NCI-H1105 treated with DMSO at 0.1 percent for 48 hours (cell line): Measurements from ENCODE around the gene SLC17A2.
A peak's percentile ranks its signal among the peaks of the same experiment; 100 is the strongest.

Experiments used
- DNase-seq: peaks from one replicate; lab custom pipeline; 2025; lab: John Stamatoyannopoulos, UW

The SLC17A2 gene

GRCh38 chr6:25930532-25931410 is at the start of gene SLC17A2:
Gene SLC17A2, minus strand, starts transcription at chr6:25930691. Its CDS starts 4,895 bp downstream, at chr6:25925796.
- no peak for DNase-seq

GRCh38 chr6:25975923-25976560 is 45.6 kb upstream of the SLC17A2 start:
- DNase-seq = no peak

GRCh38 chr6:25973923-25974555 is 43.5 kb upstream of the SLC17A2 start:
- no peak for DNase-seq

GRCh38 chr6:25972902-25973301 is 42.4 kb upstream of the SLC17A2 start:
- no peak for DNase-seq

GRCh38 chr6:25972128-25972527 is 41.6 kb upstream of the SLC17A2 start:
- DNase-seq = no peak

- no peak for DNase-seq
Observed at GRCh38 chr6:25971187-25971821, 40.8 kb upstream of the SLC17A2 start.

GRCh38 chr6:25968769-25969168 is 38.3 kb upstream of the SLC17A2 start:
- DNase-seq = no peak

- no peak for DNase-seq
Observed at GRCh38 chr6:25966711-25967110, 36.2 kb upstream of the SLC17A2 start.

- no peak for DNase-seq
Observed at GRCh38 chr6:25965058-25965457, 34.6 kb upstream of the SLC17A2 start.

- DNase-seq = peak; percentile 42
Observed at GRCh38 chr6:25963426-25964123, 33.1 kb upstream of the SLC17A2 start.

GRCh38 chr6:25962149-25963127 is 31.9 kb upstream of the SLC17A2 start, which contains the start of gene TRIM38:
Gene TRIM38, plus strand, starts transcription at chr6:25962802. Its CDS starts 3,721 bp downstream, at chr6:25966523.
- no peak for DNase-seq

GRCh38 chr6:25961619-25962148 is 31.2 kb upstream of the SLC17A2 start:
- no peak for DNase-seq

- DNase-seq = no peak
Observed at GRCh38 chr6:25960734-25961133, 30.2 kb upstream of the SLC17A2 start.

- no peak for DNase-seq
Observed at GRCh38 chr6:25959890-25960536, 29.5 kb upstream of the SLC17A2 start.

GRCh38 chr6:25958700-25959162 is 28.2 kb upstream of the SLC17A2 start:
- DNase-seq = no peak

- DNase-seq = no peak
Observed at GRCh38 chr6:25956226-25956625, 25.7 kb upstream of the SLC17A2 start.

GRCh38 chr6:25954756-25955155 is 24.3 kb upstream of the SLC17A2 start:
- DNase-seq = no peak

- no peak for DNase-seq
Observed at GRCh38 chr6:25953733-25954132, 23.2 kb upstream of the SLC17A2 start.

GRCh38 chr6:25952535-25952934 is 22.0 kb upstream of the SLC17A2 start:
- no peak for DNase-seq
